ENCODE measurements around the gene ZNF554. TPM values are rescaled to one million over a fixed set of nuclear protein-coding genes. Genes with fewer than 3 reads are reported as not detected.

ZNF554 gene
- total RNA-seq, 1 donor: 3.5 TPM

DNA sequence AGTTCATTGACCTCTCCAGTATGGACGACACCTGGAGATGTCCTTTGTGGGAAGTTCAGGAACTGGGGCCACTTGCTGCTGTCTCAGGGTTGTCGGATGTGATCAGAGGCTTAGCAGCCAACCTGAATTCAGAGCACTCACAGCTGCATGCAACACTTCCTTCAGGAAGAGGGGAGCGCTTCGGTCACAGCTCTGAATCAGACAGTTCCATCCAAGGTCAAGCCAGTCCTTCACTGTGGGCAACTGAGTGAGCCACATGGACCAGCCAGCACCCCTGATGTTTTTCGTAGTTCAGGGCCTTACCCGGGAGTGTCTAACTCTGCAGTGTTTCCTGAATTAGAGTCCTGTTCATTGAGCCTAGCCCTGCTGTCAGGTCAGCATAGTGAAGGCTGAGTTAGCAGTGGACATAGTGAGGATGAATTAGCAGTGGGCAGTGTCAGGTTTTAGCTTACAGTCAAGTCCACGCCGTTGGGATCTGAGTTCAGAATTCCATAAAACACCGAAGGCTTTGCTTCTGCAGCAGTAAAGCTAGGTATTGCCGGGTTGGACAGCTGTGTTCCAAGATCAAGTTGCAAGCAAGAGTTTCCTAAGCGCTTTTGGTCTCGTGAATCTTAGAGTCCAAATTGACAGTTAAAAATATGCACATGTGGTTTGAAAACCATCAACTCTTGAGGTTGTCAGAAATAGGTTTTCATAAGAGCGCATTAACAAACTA is 26.7 kb downstream of the ZNF554 start:
- TF ChIP-seq, protein P1, sequence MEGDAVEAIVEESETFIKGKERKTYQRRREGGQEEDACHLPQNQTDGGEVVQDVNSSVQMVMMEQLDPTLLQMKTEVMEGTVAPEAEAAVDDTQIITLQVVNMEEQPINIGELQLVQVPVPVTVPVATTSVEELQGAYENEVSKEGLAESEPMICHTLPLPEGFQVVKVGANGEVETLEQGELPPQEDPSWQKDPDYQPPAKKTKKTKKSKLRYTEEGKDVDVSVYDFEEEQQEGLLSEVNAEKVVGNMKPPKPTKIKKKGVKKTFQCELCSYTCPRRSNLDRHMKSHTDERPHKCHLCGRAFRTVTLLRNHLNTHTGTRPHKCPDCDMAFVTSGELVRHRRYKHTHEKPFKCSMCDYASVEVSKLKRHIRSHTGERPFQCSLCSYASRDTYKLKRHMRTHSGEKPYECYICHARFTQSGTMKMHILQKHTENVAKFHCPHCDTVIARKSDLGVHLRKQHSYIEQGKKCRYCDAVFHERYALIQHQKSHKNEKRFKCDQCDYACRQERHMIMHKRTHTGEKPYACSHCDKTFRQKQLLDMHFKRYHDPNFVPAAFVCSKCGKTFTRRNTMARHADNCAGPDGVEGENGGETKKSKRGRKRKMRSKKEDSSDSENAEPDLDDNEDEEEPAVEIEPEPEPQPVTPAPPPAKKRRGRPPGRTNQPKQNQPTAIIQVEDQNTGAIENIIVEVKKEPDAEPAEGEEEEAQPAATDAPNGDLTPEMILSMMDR (IDR thresholded peaks at IDR 0.05; ENCODE audit: insufficient read depth, low read depth, low read length): no peak
- H3K4me3 ChIP-seq (ENCODE audit: low read depth, low read length): no peak overlapping the region

DNA sequence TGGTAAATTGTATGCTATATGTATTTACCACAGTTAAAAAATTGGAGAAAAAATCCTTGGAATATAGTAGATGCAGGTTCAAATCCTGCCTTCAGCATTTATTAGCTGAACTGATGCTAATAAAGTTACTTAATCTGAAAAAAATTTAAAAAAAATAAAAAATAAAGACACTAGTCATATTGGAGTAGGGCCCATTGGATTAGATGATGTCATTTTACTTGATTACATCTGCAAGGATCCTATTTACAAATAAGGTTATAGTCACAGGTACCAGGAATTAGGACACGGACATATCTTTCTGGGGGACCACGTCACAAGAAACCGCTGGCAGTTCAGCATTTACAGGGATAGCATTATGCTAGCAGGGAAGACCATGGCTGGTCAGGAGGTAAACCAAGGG is 27.8 kb downstream of the ZNF554 start:
- no peak for DNase-seq (ENCODE audit: low read depth)
- TF ChIP-seq, protein P1 (IDR thresholded peaks at IDR 0.05; ENCODE audit: insufficient read depth, low read depth, low read length): no peak
- no peak overlapping the region for H3K4me3 ChIP-seq (ENCODE audit: low read depth, low read length)

More for the DNA sequence above, 26.7 kb downstream of the ZNF554 start:
- DNase-seq (ENCODE audit: low read depth): peak; percentile 75

DNA sequence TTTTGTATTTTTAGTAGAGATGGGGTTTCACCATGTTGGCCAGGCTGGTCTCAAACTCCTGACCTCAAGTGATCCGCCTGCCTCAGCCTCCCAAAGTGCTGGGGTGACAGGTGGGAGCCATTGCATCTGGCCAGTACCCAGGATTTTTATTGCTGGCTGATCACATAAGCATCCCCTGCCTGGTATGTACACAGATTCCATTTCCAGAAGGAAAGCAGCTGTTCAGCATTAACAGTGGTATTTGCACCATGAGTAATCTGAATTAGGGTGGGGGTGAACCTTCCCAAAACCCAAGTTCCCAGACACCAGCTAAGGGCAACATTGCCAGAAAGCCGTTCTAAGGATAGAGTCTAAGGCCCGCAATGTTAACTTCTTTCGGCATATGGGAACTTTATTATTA is 28.9 kb downstream of the ZNF554 start:
- TF ChIP-seq, protein P1 (IDR thresholded peaks at IDR 0.05; ENCODE audit: insufficient read depth, low read depth, low read length): no peak
- H3K4me3 ChIP-seq (ENCODE audit: low read depth, low read length): no peak overlapping the region
- DNase-seq (ENCODE audit: low read depth): peak; percentile 86

DNA sequence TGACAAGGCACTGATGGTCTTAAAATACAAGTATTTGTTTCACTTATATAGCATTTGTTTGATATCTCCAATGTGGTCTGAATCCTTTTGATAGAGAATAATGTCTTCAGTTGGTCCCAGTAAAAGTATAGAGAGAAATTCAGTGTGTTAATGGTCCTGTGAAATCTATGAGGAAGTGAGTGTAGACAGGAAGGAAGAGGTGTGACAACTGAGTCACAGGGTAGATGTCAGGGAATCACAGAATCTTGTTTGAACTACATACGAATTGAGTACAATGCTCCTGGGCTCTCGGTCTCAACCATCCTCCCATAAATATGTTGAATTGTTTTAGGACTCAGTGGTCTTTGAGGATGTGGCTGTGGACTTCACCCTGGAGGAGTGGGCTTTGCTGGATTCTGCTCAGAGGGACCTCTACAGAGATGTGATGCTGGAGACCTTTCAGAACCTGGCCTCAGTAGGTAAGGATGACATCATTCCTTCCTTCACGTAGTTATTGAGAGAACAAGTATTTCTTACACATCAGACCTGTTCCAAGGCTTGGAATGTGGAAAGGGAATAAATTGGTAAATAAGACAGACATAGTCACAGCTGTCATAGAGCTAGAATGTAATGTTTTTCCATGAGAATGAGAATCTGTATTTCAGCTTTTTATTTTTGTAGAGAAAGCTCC is 30.7 kb downstream of the ZNF554 start:
- no peak for DNase-seq (ENCODE audit: low read depth)
- TF ChIP-seq, protein P1 (IDR thresholded peaks at IDR 0.05; ENCODE audit: insufficient read depth, low read depth, low read length): no peak
- no peak overlapping the region for H3K4me3 ChIP-seq (ENCODE audit: low read depth, low read length)

DNA sequence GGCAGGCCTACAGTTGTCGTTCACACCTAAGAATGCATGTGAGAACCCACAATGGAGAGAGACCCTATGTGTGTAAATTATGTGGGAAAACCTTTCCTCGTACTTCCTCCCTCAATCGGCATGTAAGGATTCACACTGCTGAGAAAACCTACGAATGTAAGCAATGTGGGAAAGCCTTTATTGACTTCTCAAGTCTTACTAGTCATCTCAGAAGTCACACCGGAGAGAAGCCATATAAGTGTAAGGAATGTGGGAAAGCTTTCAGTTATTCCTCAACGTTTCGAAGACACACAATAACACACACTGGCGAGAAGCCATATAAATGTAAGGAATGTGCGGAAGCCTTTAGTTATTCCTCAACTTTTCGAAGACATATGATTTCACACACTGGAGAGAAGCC is 32.9 kb downstream of the ZNF554 start:
- TF ChIP-seq, protein P1 (IDR thresholded peaks at IDR 0.05; ENCODE audit: insufficient read depth, low read depth, low read length): no peak
- no peak overlapping the region for H3K4me3 ChIP-seq (ENCODE audit: low read depth, low read length)
- DNase-seq (ENCODE audit: low read depth): no peak

DNA sequence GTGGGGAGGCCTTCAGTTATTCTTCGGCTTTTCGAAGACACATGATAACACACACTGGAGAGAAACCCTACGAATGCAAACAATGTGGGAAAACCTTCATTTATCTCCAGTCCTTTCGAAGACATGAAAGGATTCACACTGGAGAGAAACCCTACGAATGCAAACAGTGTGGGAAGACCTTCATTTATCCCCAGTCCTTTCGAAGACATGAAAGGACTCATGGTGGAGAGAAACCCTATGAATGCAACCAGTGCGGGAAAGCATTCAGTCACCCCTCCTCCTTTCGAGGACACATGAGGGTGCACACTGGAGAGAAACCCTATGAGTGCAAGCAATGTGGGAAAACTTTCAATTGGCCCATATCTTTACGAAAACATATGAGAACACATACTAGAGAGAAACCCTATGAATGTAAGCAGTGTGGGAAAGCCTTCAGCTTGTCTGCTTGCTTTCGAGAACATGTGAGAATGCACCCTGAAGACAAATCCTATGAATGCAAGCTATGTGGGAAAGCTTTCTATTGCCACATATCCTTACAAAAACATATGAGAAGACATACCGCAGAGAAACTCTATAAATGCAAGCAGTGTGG is 33.4 kb downstream of the ZNF554 start:
- TF ChIP-seq, protein P1 (IDR thresholded peaks at IDR 0.05; ENCODE audit: insufficient read depth, low read depth, low read length): no peak
- DNase-seq (ENCODE audit: low read depth): no peak
- H3K4me3 ChIP-seq (ENCODE audit: low read depth, low read length): no peak overlapping the region

Measured in fibroblast of villous mesenchyme (primary cell).